ENCODE results near the gene RARS1.

Gene RARS1

GRCh38 chr5:168449166-168449565 lies 37.1 kb upstream of the RARS1 start:
- no peak for DNase-seq (ENCODE audit: low spot score)
- in situ Hi-C loops (cut with MboI; ENCODE audit: low pct_unique_long_range_greater_than_20kb, low sequenced_read_pairs, unreplicated experiment): no loop called here
- no peak for TF ChIP-seq CTCF (IDR thresholded peaks at IDR 0.05; ENCODE audit: extremely low read depth, insufficient read depth, missing control alignments)

GRCh38 chr5:168451565-168451964 lies 34.7 kb upstream of the RARS1 start:
- no peak for DNase-seq (ENCODE audit: low spot score)
- no peak for TF ChIP-seq CTCF (IDR thresholded peaks at IDR 0.05; ENCODE audit: extremely low read depth, insufficient read depth, missing control alignments)
- in situ Hi-C loops (cut with MboI; ENCODE audit: low pct_unique_long_range_greater_than_20kb, low sequenced_read_pairs, unreplicated experiment): no loop called here

- no peak for TF ChIP-seq CTCF (IDR thresholded peaks at IDR 0.05; ENCODE audit: extremely low read depth, insufficient read depth, missing control alignments)
- in situ Hi-C loops (cut with MboI; ENCODE audit: low pct_unique_long_range_greater_than_20kb, low sequenced_read_pairs, unreplicated experiment): no loop called here
- DNase-seq (ENCODE audit: low spot score): no peak
These were observed 31.1 kb upstream of the RARS1 start for GRCh38 chr5:168455201-168455600.

- no peak for TF ChIP-seq CTCF (IDR thresholded peaks at IDR 0.05; ENCODE audit: extremely low read depth, insufficient read depth, missing control alignments)
- in situ Hi-C loops (cut with MboI; ENCODE audit: low pct_unique_long_range_greater_than_20kb, low sequenced_read_pairs, unreplicated experiment): no loop called here
- DNase-seq (ENCODE audit: low spot score): no peak
These were observed 28.7 kb upstream of the RARS1 start for GRCh38 chr5:168457542-168457941.

- in situ Hi-C loops (cut with MboI; ENCODE audit: low pct_unique_long_range_greater_than_20kb, low sequenced_read_pairs, unreplicated experiment): no loop called here
- no peak for TF ChIP-seq CTCF (IDR thresholded peaks at IDR 0.05; ENCODE audit: extremely low read depth, insufficient read depth, missing control alignments)
- no peak for DNase-seq (ENCODE audit: low spot score)
These were observed 25.7 kb upstream of the RARS1 start for GRCh38 chr5:168460606-168461005.

GRCh38 chr5:168463081-168463480 lies 23.2 kb upstream of the RARS1 start:
- DNase-seq (ENCODE audit: low spot score): no peak
- in situ Hi-C loops (cut with MboI; ENCODE audit: low pct_unique_long_range_greater_than_20kb, low sequenced_read_pairs, unreplicated experiment): no loop called here
- no peak for TF ChIP-seq CTCF (IDR thresholded peaks at IDR 0.05; ENCODE audit: extremely low read depth, insufficient read depth, missing control alignments)

GRCh38 chr5:168464214-168464613 lies 22.1 kb upstream of the RARS1 start:
- no peak for DNase-seq (ENCODE audit: low spot score)
- no peak for TF ChIP-seq CTCF (IDR thresholded peaks at IDR 0.05; ENCODE audit: extremely low read depth, insufficient read depth, missing control alignments)
- in situ Hi-C loops (cut with MboI; ENCODE audit: low pct_unique_long_range_greater_than_20kb, low sequenced_read_pairs, unreplicated experiment): no loop called here
